ENCODE results near the gene FLT3LG. TPM values are rescaled to one million over a fixed set of nuclear protein-coding genes. Genes with fewer than 3 reads are reported as not detected.

Gene FLT3LG
- total and polyA plus RNA-seq, 2 of the 8 experiments (the other 6 are each of a cell fraction or from before 2014, with no cell fraction given) = 1.6 to 3.2 TPM

DNA sequence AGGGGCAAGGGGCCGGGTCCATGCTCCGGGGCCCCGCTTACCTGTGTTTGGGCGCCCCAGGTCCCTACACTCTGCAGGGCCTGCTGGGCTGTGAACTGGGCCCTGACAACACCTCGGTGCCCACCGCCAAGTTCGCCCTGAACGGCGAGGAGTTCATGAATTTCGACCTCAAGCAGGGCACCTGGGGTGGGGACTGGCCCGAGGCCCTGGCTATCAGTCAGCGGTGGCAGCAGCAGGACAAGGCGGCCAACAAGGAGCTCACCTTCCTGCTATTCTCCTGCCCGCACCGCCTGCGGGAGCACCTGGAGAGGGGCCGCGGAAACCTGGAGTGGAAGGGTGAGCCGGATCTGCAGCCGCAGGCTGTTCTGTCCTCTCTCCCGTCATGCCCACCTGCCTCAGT is 40.1 kb downstream of the FLT3LG start:
- Histone ChIP-seq H4K91ac (replicated peaks; ENCODE audit: insufficient read length, low read length) (no peak overlapping the region), H3K56ac (replicated peaks; ENCODE audit: insufficient read length, low read depth, low read length) (no peak overlapping the region), H2AFZ (ENCODE audit: low read length) (no peak overlapping the region), H3K27me3 (replicated peaks in 1 of 4; ENCODE audit: control insufficient read depth in 3 of 4, extremely low read depth in 1 of 4, insufficient read depth in 3 of 4, low read length in 3 of 4) (no peaks in the 10 kb centered on the region; a peak in 1 of 7 replicates), H3K4me1 (replicated peaks in 1 of 4; ENCODE audit: control insufficient read depth in 3 of 4, insufficient read depth in 4 of 4, low read length in 3 of 4) (peaks cover 0 to 9% (median 8%) of the 10 kb centered on the region in 4 experiments; a peak in 5 of 7 replicates), H2BK12ac (ENCODE audit: low read depth, low read length) (no peak overlapping the region), H3K9ac (replicated peaks in 1 of 4; ENCODE audit: extremely low read depth in 1 of 4, low read depth in 3 of 4, low read length in 3 of 4) (no peak overlapping the region), H2BK5ac (ENCODE audit: low read depth, low read length) (no peak overlapping the region), H4K5ac (ENCODE audit: insufficient read length, low read depth, low read length) (no peak overlapping the region), H3K23me2 (ENCODE audit: low read depth, low read length) (peaks cover 7% of the 10 kb centered on the region; the same call in 1 of the 2 replicates), H3K27ac (ENCODE audit: low read depth, low read length) (no peak overlapping the region), H3K14ac (ENCODE audit: insufficient read length) (no peak overlapping the region), H3K4me3 (ENCODE audit: extremely low read depth in 1 of 4, insufficient read depth in 2 of 4, low read depth in 3 of 4, low read length in 4 of 4) (peak overlapping the region; percentile 66 to 93 (median 75); a peak in 5 of 8 replicates), H2BK120ac (replicated peaks; ENCODE audit: low read depth, low read length) (no peak overlapping the region), H2AK5ac (ENCODE audit: low read depth, low read length) (no peak overlapping the region), H3K4ac (replicated peaks; ENCODE audit: insufficient read length, low read depth, low read length) (no peak overlapping the region), H2BK20ac (ENCODE audit: low read length) (no peak overlapping the region), H3K36me3 (ENCODE audit: control insufficient read depth in 2 of 4, insufficient read depth in 4 of 4, low read length in 3 of 4) (peaks cover 0 to 4% (median 0%) of the 10 kb centered on the region in 4 experiments; a peak in 3 of 8 replicates), H3K9me3 (ENCODE audit: insufficient read depth in 2 of 2, low read depth in 1 of 2, low read length in 1 of 2) (no peaks in the 10 kb centered on the region), H3K79me2 (ENCODE audit: control insufficient read depth in 1 of 2, insufficient read depth in 2 of 2, low read length in 2 of 2) (peaks cover 0 to 5% of the 10 kb centered on the region in 2 experiments; a peak in 1 of 4 replicates), H4K8ac (ENCODE audit: extremely low read depth, insufficient read depth, low read length) (peak overlapping the region; percentile 66; the same call in 1 of the 2 replicates), H3K23ac (ENCODE audit: insufficient read length) (no peak overlapping the region), H3K4me2 (ENCODE audit: insufficient read depth in 1 of 2, low read depth in 2 of 2, low read length in 2 of 2) (peak overlapping the region; percentile 67 to 88), H3K18ac (ENCODE audit: extremely low read depth, low read length) (no peak overlapping the region), H3K79me1 (ENCODE audit: low read depth, low read length) (peaks cover 3% of the 10 kb centered on the region; the same call in 1 of the 2 replicates), H2BK15ac (ENCODE audit: low read length) (no peak overlapping the region), H4K20me1 (replicated peaks in 1 of 2; ENCODE audit: control insufficient read depth in 1 of 2, insufficient read depth in 2 of 2, low read length in 2 of 2) (no peaks in the 10 kb centered on the region)
- ChIA-PET CTCF (ENCODE audit: partially characterized antibody) (interaction anchor here (0.6 to 2.2 kb wide), 12 partner anchors 9 to 838 kb away, joined by 3 to 17 read pairs (median 4); partner anchors contain the start of gene RCN3), POLR2A (ENCODE audit: partially characterized antibody) (interaction anchor here (0.6 to 3.5 kb wide), 13 partner anchors 10 to 121 kb away, joined by 3 to 20 read pairs (median 5); partner anchors contain the start of genes RCN3 and RPL13A)
- FAIRE-seq (no peak), DNase-seq (ENCODE audit: low read depth in 1 of 2, low spot score in 2 of 2) (no peak)
- TF ChIP-seq SP2 (IDR thresholded peaks at IDR 0.05; ENCODE audit: low read length) = no peak
- no peak for TF ChIP-seq CBX5 (IDR thresholded peaks at IDR 0.05; ENCODE audit: low read depth, low read length)
- TF ChIP-seq, protein P1, sequence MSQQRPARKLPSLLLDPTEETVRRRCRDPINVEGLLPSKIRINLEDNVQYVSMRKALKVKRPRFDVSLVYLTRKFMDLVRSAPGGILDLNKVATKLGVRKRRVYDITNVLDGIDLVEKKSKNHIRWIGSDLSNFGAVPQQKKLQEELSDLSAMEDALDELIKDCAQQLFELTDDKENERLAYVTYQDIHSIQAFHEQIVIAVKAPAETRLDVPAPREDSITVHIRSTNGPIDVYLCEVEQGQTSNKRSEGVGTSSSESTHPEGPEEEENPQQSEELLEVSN (IDR thresholded peaks at IDR 0.05) = no peak
- TF ChIP-seq NANOG (IDR thresholded peaks at IDR 0.05; ENCODE audit: insufficient read depth, low read depth, low read length, poor library complexity, severe bottlenecking) = no peak
- TF ChIP-seq CBX8 (IDR thresholded peaks at IDR 0.05; ENCODE audit: borderline replicate concordance, low read depth, low read length) = no peak
- 84% methylated on average over 17 of the region's 21 CpGs; no CpG with 5 or more reads in 1 of the 2 experiments for WGBS, 2 experiments (ENCODE audit: extremely low coverage in 1 of 2, insufficient coverage in 1 of 2, insufficient read length in 1 of 2, insufficient replicate concordance in 2 of 2, low coverage in 1 of 2, low lambda C conversion rate in 2 of 2, missing lambda C conversion rate in 1 of 2)

Measured in H1 (cell line).